GM18502 (cell line): ENCODE results near the gene CTIF.

ENCODE experiments used
- ATAC-seq: cut with Tn5 transposase; IDR thresholded peaks from one replicate; pipeline ENCODE4 v1.9.1; 2021; ENCODE audit warnings: mild to moderate bottlenecking; ENCODE audit not compliant: unreplicated experiment, poor library complexity

The CTIF gene

GRCh38 chr18:48803951-48804855 lies 265.4 kb downstream of the CTIF start:
- ATAC-seq, result no peak

- no peak for ATAC-seq
Observed at GRCh38 chr18:48804856-48805610, 266.2 kb downstream of the CTIF start.

- ATAC-seq, result no peak
Observed at GRCh38 chr18:48805826-48806535, 267.1 kb downstream of the CTIF start.

- no peak for ATAC-seq
Observed at GRCh38 chr18:48806551-48807261, 267.9 kb downstream of the CTIF start.

GRCh38 chr18:48808476-48808875 lies 269.6 kb downstream of the CTIF start:
- ATAC-seq, result no peak

GRCh38 chr18:48809365-48809764 lies 270.5 kb downstream of the CTIF start:
- ATAC-seq, result no peak

GRCh38 chr18:48810805-48811204 lies 272.0 kb downstream of the CTIF start:
- ATAC-seq, result no peak

- ATAC-seq, result no peak
Observed at GRCh38 chr18:48811401-48811800, 272.6 kb downstream of the CTIF start.

- ATAC-seq, result peak; percentile 45
Observed at GRCh38 chr18:48811977-48812451, 273.2 kb downstream of the CTIF start.

GRCh38 chr18:48813321-48813720 lies 274.5 kb downstream of the CTIF start:
- ATAC-seq, result no peak

- no peak for ATAC-seq
Observed at GRCh38 chr18:48813833-48814489, 275.1 kb downstream of the CTIF start.

GRCh38 chr18:48814490-48815178 lies 275.8 kb downstream of the CTIF start:
- no peak for ATAC-seq

GRCh38 chr18:48815179-48815515 lies 276.3 kb downstream of the CTIF start:
- ATAC-seq, result no peak

GRCh38 chr18:48815581-48816324 lies 276.9 kb downstream of the CTIF start:
- no peak for ATAC-seq

GRCh38 chr18:48816554-48816953 lies 277.7 kb downstream of the CTIF start:
- ATAC-seq, result no peak

- ATAC-seq, result no peak
Observed at GRCh38 chr18:48817021-48817461, 278.2 kb downstream of the CTIF start.

GRCh38 chr18:48818329-48819254 lies 279.8 kb downstream of the CTIF start:
- no peak for ATAC-seq
